NCI-H2029 treated with DMSO at 0.1 percent for 48 hours (cell line): ENCODE results near the gene THSD4.
"Not testable (repeated sequence)": the region's sequence is repeated elsewhere in the genome, so short reads cannot be mapped to it uniquely, and the experiment has no call there.

Experiments used
- DNase-seq: peaks from one replicate; lab custom pipeline; 2025; lab: John Stamatoyannopoulos, UW

Gene THSD4

GRCh38 chr15:71121442-71121841 lies 6.2 kb downstream of the THSD4 start:
- DNase-seq = no peak

GRCh38 chr15:71124937-71125790 lies 9.9 kb downstream of the THSD4 start:
- DNase-seq = no peak

- DNase-seq = no peak
Measured at GRCh38 chr15:71125831-71126450, 10.7 kb downstream of the THSD4 start.

- no peak for DNase-seq
Measured at GRCh38 chr15:71127083-71127482, 11.8 kb downstream of the THSD4 start.

GRCh38 chr15:71128159-71128558 lies 12.9 kb downstream of the THSD4 start:
- not testable (repeated sequence) for DNase-seq

- no peak for DNase-seq
Measured at GRCh38 chr15:71128939-71129562, 13.8 kb downstream of the THSD4 start.

- DNase-seq = no peak
Measured at GRCh38 chr15:71129669-71130068, 14.4 kb downstream of the THSD4 start.

- DNase-seq = no peak
Measured at GRCh38 chr15:71131601-71132362, 16.5 kb downstream of the THSD4 start.

GRCh38 chr15:71133747-71134472 lies 18.6 kb downstream of the THSD4 start:
- no peak for DNase-seq

- no peak for DNase-seq
Measured at GRCh38 chr15:71136159-71136783, 21.0 kb downstream of the THSD4 start.

- DNase-seq = no peak
Measured at GRCh38 chr15:71136793-71137518, 21.7 kb downstream of the THSD4 start.

- DNase-seq = no peak
Measured at GRCh38 chr15:71138473-71138872, 23.2 kb downstream of the THSD4 start.

- DNase-seq = no peak
Measured at GRCh38 chr15:71139241-71139640, 24.0 kb downstream of the THSD4 start.

- DNase-seq = no peak
Measured at GRCh38 chr15:71141572-71141971, 26.3 kb downstream of the THSD4 start.

- DNase-seq = no peak
Measured at GRCh38 chr15:71142780-71143179, 27.5 kb downstream of the THSD4 start.

GRCh38 chr15:71143373-71144310 lies 28.4 kb downstream of the THSD4 start:
- DNase-seq = no peak

GRCh38 chr15:71145648-71146047 lies 30.4 kb downstream of the THSD4 start:
- DNase-seq = no peak

GRCh38 chr15:71146580-71146982 lies 31.3 kb downstream of the THSD4 start:
- peak; percentile 11 for DNase-seq

GRCh38 chr15:71148048-71148447 lies 32.8 kb downstream of the THSD4 start:
- DNase-seq = no peak
